ENCODE results near the gene UQCC2. TPM values are rescaled to one million over a fixed set of nuclear protein-coding genes. Genes with fewer than 3 reads are reported as not detected.

Gene UQCC2
- total and polyA plus RNA-seq, 2 of the 8 experiments (the other 6 are each of a cell fraction or from before 2014, with no cell fraction given) = 52.1 to 104 TPM

GRCh38 chr6:33683576-33684427 is 27.7 kb downstream of the UQCC2 start:
- Histone ChIP-seq H3K4me1 (replicated peaks in 1 of 4; ENCODE audit: control insufficient read depth in 3 of 4, insufficient read depth in 4 of 4, low read length in 3 of 4) (no peaks in the 10 kb centered on the region), H3K27me3 (replicated peaks in 1 of 4; ENCODE audit: control insufficient read depth in 3 of 4, extremely low read depth in 1 of 4, insufficient read depth in 3 of 4, low read length in 3 of 4) (no peaks in the 10 kb centered on the region), H2BK15ac (ENCODE audit: low read length) (no peak overlapping the region), H4K20me1 (replicated peaks in 1 of 2; ENCODE audit: control insufficient read depth in 1 of 2, insufficient read depth in 2 of 2, low read length in 2 of 2) (peaks cover 0 to 14% of the 10 kb centered on the region in 2 experiments), H3K9ac (replicated peaks in 1 of 4; ENCODE audit: extremely low read depth in 1 of 4, low read depth in 3 of 4, low read length in 3 of 4) (no peak overlapping the region), H2BK5ac (ENCODE audit: low read depth, low read length) (no peak overlapping the region), H3K4ac (replicated peaks; ENCODE audit: insufficient read length, low read depth, low read length) (no peak overlapping the region), H4K8ac (ENCODE audit: extremely low read depth, insufficient read depth, low read length) (no peak overlapping the region), H2AFZ (ENCODE audit: low read length) (no peak overlapping the region), H3K79me1 (ENCODE audit: low read depth, low read length) (no peaks in the 10 kb centered on the region), H3K9me3 (ENCODE audit: insufficient read depth in 2 of 2, low read depth in 1 of 2, low read length in 1 of 2) (no peaks in the 10 kb centered on the region), H4K5ac (ENCODE audit: insufficient read length, low read depth, low read length) (no peak overlapping the region), H2BK12ac (ENCODE audit: low read depth, low read length) (no peak overlapping the region), H2AK5ac (ENCODE audit: low read depth, low read length) (no peak overlapping the region), H3K14ac (ENCODE audit: insufficient read length) (no peak overlapping the region), H2BK120ac (replicated peaks; ENCODE audit: low read depth, low read length) (no peak overlapping the region), H3K56ac (replicated peaks; ENCODE audit: insufficient read length, low read depth, low read length) (no peak overlapping the region), H4K91ac (replicated peaks; ENCODE audit: insufficient read length, low read length) (no peak overlapping the region), H3K4me3 (ENCODE audit: extremely low read depth in 1 of 4, insufficient read depth in 2 of 4, low read depth in 3 of 4, low read length in 4 of 4) (no peak overlapping the region), H3K23me2 (ENCODE audit: low read depth, low read length) (no peaks in the 10 kb centered on the region), H3K27ac (ENCODE audit: low read depth, low read length) (no peak overlapping the region), H3K79me2 (ENCODE audit: control insufficient read depth in 1 of 2, insufficient read depth in 2 of 2, low read length in 2 of 2) (no peaks in the 10 kb centered on the region), H3K36me3 (ENCODE audit: control insufficient read depth in 2 of 4, insufficient read depth in 4 of 4, low read length in 3 of 4) (peaks cover 12 to 63% (median 40%) of the 10 kb centered on the region in 4 experiments; a peak in 6 of 8 replicates), H2BK20ac (ENCODE audit: low read length) (no peak overlapping the region), H3K18ac (ENCODE audit: extremely low read depth, low read length) (no peak overlapping the region), H3K4me2 (ENCODE audit: insufficient read depth in 1 of 2, low read depth in 2 of 2, low read length in 2 of 2) (no peak overlapping the region), H3K23ac (ENCODE audit: insufficient read length) (no peak overlapping the region)
- 93% methylated on average over 19 of the region's 19 CpGs; no CpG with 5 or more reads in 1 of the 2 experiments for WGBS, 2 experiments (ENCODE audit: extremely low coverage in 1 of 2, insufficient coverage in 1 of 2, insufficient read length in 1 of 2, insufficient replicate concordance in 2 of 2, low coverage in 1 of 2, low lambda C conversion rate in 2 of 2, missing lambda C conversion rate in 1 of 2)
- FAIRE-seq (no peak), DNase-seq (ENCODE audit: low read depth in 1 of 2, low spot score in 2 of 2) (no peak)
- CTCF ChIA-PET (ENCODE audit: partially characterized antibody) = interaction anchor here (0.8 to 2.6 kb wide), 13 partner anchors 10 to 100 kb away, joined by 3 to 16 read pairs (median 4); no protein-coding TSS in a partner anchor
- POLR2A ChIA-PET (ENCODE audit: partially characterized antibody) = interaction anchor here (0.8 to 1.5 kb wide), 3 partner anchors 9 to 13 kb away, joined by 3 to 5 read pairs (median 4); no protein-coding TSS in a partner anchor
- TF ChIP-seq SRF (IDR thresholded peaks at IDR 0.05; ENCODE audit: low read depth, low read length) = no peak
- no peak for TF ChIP-seq JUND (IDR thresholded peaks at IDR 0.05; ENCODE audit: low read length)
- TF ChIP-seq BACH1 (IDR thresholded peaks at IDR 0.05; ENCODE audit: low read length) = no peak
- TF ChIP-seq PHF8 (conservative IDR thresholded peaks at IDR 0.05; ENCODE audit: low read depth, low read length) = no peak
- TF ChIP-seq RNF2 (IDR thresholded peaks at IDR 0.05; ENCODE audit: borderline replicate concordance, low read depth, low read length, missing control alignments, poor library complexity, severe bottlenecking) = no peak
- no peak for TF ChIP-seq SIRT6 (IDR thresholded peaks at IDR 0.05; ENCODE audit: low read length)
- no peak for TF ChIP-seq ASH2L (IDR thresholded peaks at IDR 0.05; ENCODE audit: low read length)
- TF ChIP-seq GTF2F1 (IDR thresholded peaks at IDR 0.05; ENCODE audit: borderline replicate concordance, low read depth, low read length) = no peak
- TF ChIP-seq EP300 (IDR thresholded peaks at IDR 0.05; ENCODE audit: borderline replicate concordance in 1 of 2, low read depth in 2 of 2, low read length in 2 of 2) = no peak
- TF ChIP-seq MAX (IDR thresholded peaks at IDR 0.05) = no peak
- TF ChIP-seq BRCA1 (IDR thresholded peaks at IDR 0.05; ENCODE audit: low read depth, low read length) = no peak
